HG02763 (cell line): ENCODE data around the gene CACNA1B.
"Not testable (repeated sequence)": the region's sequence is repeated elsewhere in the genome, so short reads cannot be mapped to it uniquely, and the experiment has no call there.

Source experiments
- ATAC-seq: cut with Tn5 transposase; IDR thresholded peaks from one replicate; pipeline ENCODE4 v1.9.1; 2021; ENCODE audit warnings: mild to moderate bottlenecking, moderate library complexity; ENCODE audit not compliant: unreplicated experiment

CACNA1B gene

GRCh38 chr9:138122676-138123075 is 245.1 kb downstream of the CACNA1B start:
- no peak for ATAC-seq

- no peak for ATAC-seq
These were observed 245.5 kb downstream of the CACNA1B start for GRCh38 chr9:138123086-138123485.

- ATAC-seq: peak; percentile 71
These were observed 248.7 kb downstream of the CACNA1B start for GRCh38 chr9:138126090-138126857.

GRCh38 chr9:138126858-138127584 is 249.4 kb downstream of the CACNA1B start:
- ATAC-seq: not testable (repeated sequence)

GRCh38 chr9:138128027-138128426 is 250.4 kb downstream of the CACNA1B start:
- not testable (repeated sequence) for ATAC-seq

GRCh38 chr9:138129318-138129717 is 251.7 kb downstream of the CACNA1B start:
- ATAC-seq: not testable (repeated sequence)

- ATAC-seq: not testable (repeated sequence)
These were observed 255.5 kb downstream of the CACNA1B start for GRCh38 chr9:138132946-138133705.

- ATAC-seq: not testable (repeated sequence)
These were observed 257.0 kb downstream of the CACNA1B start for GRCh38 chr9:138134581-138134980.

- ATAC-seq: not testable (repeated sequence)
These were observed 261.5 kb downstream of the CACNA1B start for GRCh38 chr9:138139096-138139495.

- ATAC-seq: not testable (repeated sequence)
These were observed 263.4 kb downstream of the CACNA1B start for GRCh38 chr9:138140980-138141379.

GRCh38 chr9:138142528-138143244 is 265.1 kb downstream of the CACNA1B start:
- not testable (repeated sequence) for ATAC-seq

GRCh38 chr9:138143491-138143890 is 265.9 kb downstream of the CACNA1B start:
- ATAC-seq: not testable (repeated sequence)

GRCh38 chr9:138147556-138147955 is 270.0 kb downstream of the CACNA1B start:
- ATAC-seq: not testable (repeated sequence)

- ATAC-seq: not testable (repeated sequence)
These were observed 272.4 kb downstream of the CACNA1B start for GRCh38 chr9:138149672-138150656.

GRCh38 chr9:138155788-138156187 is 278.2 kb downstream of the CACNA1B start:
- not testable (repeated sequence) for ATAC-seq

GRCh38 chr9:138166793-138167192 is 289.2 kb downstream of the CACNA1B start:
- not testable (repeated sequence) for ATAC-seq
